ENCODE results near the gene RNF223. TPM values are rescaled to one million over a fixed set of nuclear protein-coding genes. Genes with fewer than 3 reads are reported as not detected.

RNF223 gene
- not detected for total RNA-seq
- not detected for polyA plus RNA-seq
- long read RNA-seq, donor 1 = 0 reads
- long read RNA-seq, donor 2 = 0 reads
- long read RNA-seq, donor 3 = 0 reads

DNA sequence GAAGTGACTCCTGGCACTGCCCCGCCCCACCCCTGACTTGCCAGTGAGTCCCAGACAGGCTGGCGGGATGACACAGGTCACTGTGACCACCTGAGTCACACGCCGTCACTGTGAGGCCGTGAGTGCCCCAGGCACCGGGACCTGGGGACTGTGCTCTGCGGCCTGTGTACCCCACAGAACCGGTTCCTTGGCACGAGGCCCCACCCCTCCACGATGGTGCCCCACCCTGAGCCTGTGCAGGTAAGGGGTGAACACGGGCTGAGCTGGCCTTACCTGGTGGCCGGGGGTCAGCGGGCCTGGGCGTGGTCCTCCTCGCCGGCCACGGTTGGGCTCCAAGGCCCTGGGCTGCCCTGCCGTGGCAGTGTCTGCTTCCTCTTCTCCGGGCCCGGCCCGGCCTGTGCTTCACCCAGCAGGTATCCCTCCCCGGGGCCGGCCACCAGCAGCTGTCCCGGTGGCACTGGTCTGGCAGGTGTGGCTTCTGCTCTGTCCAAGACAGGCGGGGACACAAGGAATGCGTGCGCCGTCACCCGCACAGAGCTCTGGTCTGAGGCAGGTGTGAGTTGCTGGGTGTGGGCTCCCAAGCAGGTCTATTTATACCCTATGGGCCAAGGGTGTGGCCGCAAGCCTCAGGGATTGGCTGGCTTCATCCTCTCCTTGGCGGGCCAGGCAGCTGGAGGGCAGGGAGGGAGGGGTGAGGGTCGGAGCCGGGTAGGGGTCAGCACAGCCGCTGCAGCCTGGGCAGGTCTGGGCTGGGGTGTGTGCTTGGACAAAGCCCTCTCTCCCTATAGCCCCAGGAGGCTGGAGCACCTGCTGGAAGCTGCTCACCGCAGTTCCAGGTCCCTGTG, at the start of gene RNF223:
RNF223 (minus strand) TSS at position 564 of the 845 bp plus-strand sequence. CDS start 1,740 bp downstream, outside the sequence.
- 61 to 74% (median 68%) methylated on average over 16 to 35 of the region's 35 CpGs for WGBS, 4 donors
- no peak within 1 kb of the TSS for H3K4me3 ChIP-seq
- TF ChIP-seq POLR2A (IDR thresholded peaks at IDR 0.05) = no peak
- peak in 3 of 5 donors; percentile 18 to 48 (median 23) for DNase-seq
- H3K27ac ChIP-seq = no peak within 1 kb of the TSS
- peaks cover 0 to 60% (median 24%) of the 10 kb centered on the region in 9 donors for H3K27me3 ChIP-seq
- no peaks in the 10 kb centered on the region for H3K9me3 ChIP-seq
- H3K36me3 ChIP-seq = no peaks in the 10 kb centered on the region
- H3K4me1 ChIP-seq = peaks cover 0 to 9% (median 6%) of the 10 kb centered on the region in 12 donors
- peak in 2 of 4 donors; percentile 8 to 15 for ATAC-seq
- intact Hi-C loops (cut with DNase I) = no loop called here

DNA sequence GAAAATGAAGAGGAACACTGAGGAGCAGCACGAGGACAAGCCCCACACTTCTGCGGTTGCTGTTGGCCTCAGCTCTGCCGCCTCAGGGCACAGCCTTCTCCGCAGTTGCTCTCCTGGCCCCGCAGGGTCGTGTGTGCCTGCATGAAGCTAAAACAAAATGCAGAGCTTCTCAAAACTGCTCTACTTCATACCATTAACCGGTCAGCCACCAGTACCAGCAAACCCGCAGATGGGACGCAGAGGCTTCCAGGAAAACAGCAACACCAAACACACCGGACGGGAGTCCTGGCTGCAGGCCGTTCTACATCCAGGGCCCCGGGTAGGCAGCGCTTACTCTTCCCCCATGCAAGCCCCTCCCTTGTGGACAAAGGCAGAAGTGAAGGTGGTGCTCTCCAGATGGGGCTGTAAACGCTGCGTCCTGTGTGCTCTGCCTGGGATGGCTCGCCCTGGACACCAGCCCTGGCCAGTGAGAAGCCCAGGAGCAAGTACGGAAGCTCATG, 48.9 kb upstream of the RNF223 start:
- Histone ChIP-seq H3K4me3 (no peak overlapping the region), H3K36me3 (no peaks in the 10 kb centered on the region), H3K27me3 (peaks cover 0 to 22% (median 0%) of the 10 kb centered on the region in 9 donors), H3K4me1 (peaks cover 0 to 11% (median 5%) of the 10 kb centered on the region in 12 donors), H3K9me3 (no peaks in the 10 kb centered on the region), H3K27ac (no peak overlapping the region)
- DNase-seq (peak in 1 of 5 donors; percentile 19), ATAC-seq (no peak)
- intact Hi-C loops (cut with DNase I) = loop anchor here (1.0 to 10.0 kb wide), 12 partner anchors 102 to 170 kb away; partner anchors contain the start of genes B3GALT6 (in 2 of the 10), SDF4 (in 2 of the 10) and C1QTNF12 (in 1 of the 10)
- WGBS, 4 donors = 51 to 74% (median 62%) methylated on average over 15 to 18 of the region's 18 CpGs
- TF ChIP-seq, protein P1, sequence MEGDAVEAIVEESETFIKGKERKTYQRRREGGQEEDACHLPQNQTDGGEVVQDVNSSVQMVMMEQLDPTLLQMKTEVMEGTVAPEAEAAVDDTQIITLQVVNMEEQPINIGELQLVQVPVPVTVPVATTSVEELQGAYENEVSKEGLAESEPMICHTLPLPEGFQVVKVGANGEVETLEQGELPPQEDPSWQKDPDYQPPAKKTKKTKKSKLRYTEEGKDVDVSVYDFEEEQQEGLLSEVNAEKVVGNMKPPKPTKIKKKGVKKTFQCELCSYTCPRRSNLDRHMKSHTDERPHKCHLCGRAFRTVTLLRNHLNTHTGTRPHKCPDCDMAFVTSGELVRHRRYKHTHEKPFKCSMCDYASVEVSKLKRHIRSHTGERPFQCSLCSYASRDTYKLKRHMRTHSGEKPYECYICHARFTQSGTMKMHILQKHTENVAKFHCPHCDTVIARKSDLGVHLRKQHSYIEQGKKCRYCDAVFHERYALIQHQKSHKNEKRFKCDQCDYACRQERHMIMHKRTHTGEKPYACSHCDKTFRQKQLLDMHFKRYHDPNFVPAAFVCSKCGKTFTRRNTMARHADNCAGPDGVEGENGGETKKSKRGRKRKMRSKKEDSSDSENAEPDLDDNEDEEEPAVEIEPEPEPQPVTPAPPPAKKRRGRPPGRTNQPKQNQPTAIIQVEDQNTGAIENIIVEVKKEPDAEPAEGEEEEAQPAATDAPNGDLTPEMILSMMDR (IDR thresholded peaks at IDR 0.05) = no peak
- TF ChIP-seq POLR2A (IDR thresholded peaks at IDR 0.05) = no peak

DNA sequence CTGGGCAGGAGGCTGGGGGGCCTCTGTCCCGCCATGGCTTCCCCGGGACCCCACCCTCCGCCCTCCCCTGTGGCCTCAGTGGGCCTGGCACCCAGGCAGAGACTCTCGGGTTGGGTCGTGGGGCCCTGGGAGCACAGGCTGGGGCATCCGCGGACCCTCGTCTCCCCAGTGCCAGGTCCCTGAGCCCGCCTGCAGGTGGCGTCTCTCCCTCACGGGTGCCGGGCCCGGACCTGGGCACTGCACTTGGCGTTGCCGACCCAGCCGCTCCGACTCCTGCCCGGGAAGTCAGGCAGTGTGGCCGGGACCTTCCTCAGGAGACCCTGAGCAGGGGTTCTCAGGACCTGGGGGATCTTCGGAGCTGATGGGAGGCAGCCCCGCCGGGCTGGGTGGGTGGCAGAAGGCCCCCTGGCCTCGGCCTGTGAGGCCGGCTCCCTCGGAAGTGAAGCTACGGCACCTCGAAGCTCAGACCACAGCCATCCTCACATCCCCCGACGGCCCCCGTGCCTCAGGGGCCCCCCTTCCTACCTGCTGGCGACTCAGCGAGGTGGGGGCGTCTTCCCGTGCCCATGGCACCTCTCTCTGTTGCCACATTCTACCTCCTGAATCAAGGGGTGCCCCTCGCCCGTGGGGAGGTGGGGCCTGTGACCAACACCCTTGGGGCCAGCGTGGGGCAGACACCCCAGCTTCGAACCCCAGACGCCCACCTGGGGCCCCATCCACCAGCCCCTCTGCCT, 48.1 kb upstream of the RNF223 start:
- H3K36me3 ChIP-seq = no peaks in the 10 kb centered on the region
- TF ChIP-seq POLR2A (IDR thresholded peaks at IDR 0.05) = no peak
- TF ChIP-seq, protein P1 (IDR thresholded peaks at IDR 0.05) = peak; percentile 84 to 95 (median 89)

DNA sequence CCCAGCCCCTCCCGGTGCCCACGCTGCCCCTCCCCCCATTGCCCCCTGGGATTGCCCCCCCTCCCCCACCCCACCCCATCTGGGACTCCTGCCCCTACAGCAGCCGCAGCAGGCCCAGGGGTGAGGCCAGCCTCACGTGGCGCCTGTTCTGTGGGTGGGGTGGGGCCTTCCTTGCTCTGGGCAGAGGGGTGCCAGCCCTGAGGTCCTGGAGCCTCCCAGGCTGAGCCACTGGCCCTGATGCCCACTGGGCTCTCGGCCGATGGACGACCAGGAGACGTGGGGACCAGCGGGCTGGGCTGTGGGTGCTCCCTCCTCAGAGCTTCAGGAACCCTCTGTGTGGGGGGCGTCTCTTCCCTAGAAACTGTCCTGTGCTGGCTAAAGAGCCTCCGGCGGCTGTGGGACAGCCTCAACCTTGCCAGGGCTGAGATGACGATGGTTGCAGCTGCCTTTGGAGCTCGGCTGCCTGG, 47.5 kb upstream of the RNF223 start:
- Histone ChIP-seq H3K4me1 (peaks cover 0 to 13% (median 6%) of the 10 kb centered on the region in 12 donors), H3K36me3 (no peaks in the 10 kb centered on the region), H3K27me3 (peaks cover 0 to 22% (median 0%) of the 10 kb centered on the region in 9 donors), H3K9me3 (no peaks in the 10 kb centered on the region), H3K4me3 (peak overlapping the region in 2 of 12 donors; percentile 27 to 37), H3K27ac (no peak overlapping the region)
- intact Hi-C loops (cut with DNase I) = loop anchor here (1.0 to 10.0 kb wide), 12 partner anchors 103 to 171 kb away; partner anchors contain the start of genes B3GALT6 (in 2 of the 10), SDF4 (in 2 of the 10) and C1QTNF12 (in 1 of the 10)
- WGBS, 4 donors = 22 to 61% (median 48%) methylated on average over 4 to 15 of the region's 15 CpGs
- TF ChIP-seq, protein P1 (IDR thresholded peaks at IDR 0.05) = no peak
- no peak for TF ChIP-seq POLR2A (IDR thresholded peaks at IDR 0.05)
- DNase-seq (peak in 1 of 5 donors; percentile 55), ATAC-seq (peak in 2 of 4 donors; percentile 31 to 39)

More for the DNA sequence above, 48.1 kb upstream of the RNF223 start:
- DNase-seq (peak; percentile 78 to 92 (median 87)), ATAC-seq (peak in 3 of 4 donors; percentile 88 to 94 (median 94))
- Histone ChIP-seq H3K4me3 (peak overlapping the region in 10 of 12 donors; percentile 13 to 46 (median 32)), H3K9me3 (no peaks in the 10 kb centered on the region), H3K27ac (no peak overlapping the region), H3K27me3 (peaks cover 0 to 22% (median 0%) of the 10 kb centered on the region in 9 donors), H3K4me1 (peaks cover 0 to 11% (median 5%) of the 10 kb centered on the region in 12 donors)
- intact Hi-C loops (cut with DNase I) = loop anchor here (1.0 to 10.0 kb wide), 12 partner anchors 103 to 171 kb away; partner anchors contain the start of genes B3GALT6 (in 2 of the 10), SDF4 (in 2 of the 10) and C1QTNF12 (in 1 of the 10)
- WGBS, 4 donors = 8 to 25% (median 19%) methylated on average over 22 to 39 of the region's 39 CpGs
